DOHH2 (cell line): Measurements from ENCODE around the gene SEMG1.

Source experiments
- H3F3A ChIP-seq: fragments of 200-600 bp; sonication (generic), shearing (Covaris generic); 2 replicates; pipeline ENCODE4 v1.6.0; 2016; ENCODE audit warnings: antibody characterized with exemption, mild to moderate bottlenecking; ENCODE audit not compliant: control insufficient read depth, insufficient read depth
- H3K27ac ChIP-seq: fragments of 200-600 bp; sonication (generic); 2 replicates; pipeline ENCODE4 v1.5.1; 2014; ENCODE audit warnings: low read depth, mild to moderate bottlenecking, low read length, moderate library complexity
- H3K27me3 ChIP-seq: fragments of 200-600 bp; sonication (generic); 2 replicates; pipeline ENCODE4 v1.6.1; 2014; ENCODE audit warnings: mild to moderate bottlenecking, low read length, mixed read lengths; ENCODE audit not compliant: control insufficient read depth
- H3K36me3 ChIP-seq: fragments of 200-600 bp; sonication (generic); 2 replicates; pipeline ENCODE4 v1.6.1; 2014; ENCODE audit warnings: mild to moderate bottlenecking, low read length, moderate library complexity, mixed read lengths; ENCODE audit not compliant: control insufficient read depth
- H3K4me1 ChIP-seq: fragments of 200-600 bp; sonication (generic); 2 replicates; pipeline ENCODE4 v1.6.1; 2014; ENCODE audit warnings: mild to moderate bottlenecking, low read length, mixed read lengths; ENCODE audit not compliant: control insufficient read depth
- H3K4me2 ChIP-seq: fragments of 200-600 bp; sonication (generic); 2 replicates; pipeline ENCODE4 v1.6.0; 2014; ENCODE audit warnings: mild to moderate bottlenecking, low read length, moderate library complexity
- H3K4me3 ChIP-seq: fragments of 200-600 bp; sonication (generic); 2 replicates; pipeline ENCODE4 v1.5.1; 2014; ENCODE audit warnings: mild to moderate bottlenecking, low read length, mixed read lengths
- H3K79me2 ChIP-seq: fragments of 200-600 bp; sonication (generic); 2 replicates; pipeline ENCODE4 v1.6.1; 2014; ENCODE audit warnings: mild to moderate bottlenecking, low read length, mixed read lengths; ENCODE audit not compliant: control insufficient read depth
- H3K9me2 ChIP-seq: fragments of 200-600 bp; sonication (generic); replicated peaks from 2 replicates; pipeline ENCODE4 v1.6.1; 2014; ENCODE audit warnings: mild to moderate bottlenecking, low read length, mixed read lengths; ENCODE audit not compliant: control insufficient read depth
- H3K9me3 ChIP-seq: fragments of 200-600 bp; sonication (generic); 2 replicates; pipeline ENCODE4 v1.6.1; 2014; ENCODE audit warnings: antibody characterized with exemption, low read length, mixed read lengths; ENCODE audit not compliant: control insufficient read depth, insufficient read depth
- H4K20me1 ChIP-seq: fragments of 200-600 bp; sonication (generic); 2 replicates; pipeline ENCODE4 v1.6.0; 2014; ENCODE audit warnings: low read depth, mild to moderate bottlenecking, antibody characterized with exemption, low read length, moderate library complexity; ENCODE audit not compliant: control insufficient read depth, insufficient read depth
- CTCF ChIP-seq: fragments of 200-600 bp; sonication (generic); IDR thresholded peaks from one replicate; pipeline ENCODE4 v1.5.1; 2014; ENCODE audit warnings: antibody characterized with exemption, mild to moderate bottlenecking, low read depth, low read length; ENCODE audit not compliant: poor library complexity, severe bottlenecking
- EZH2phosphoT487 ChIP-seq: fragments of 200-600 bp; sonication (generic); IDR thresholded peaks from 2 replicates; pipeline ENCODE4 v1.6.1; 2017; ENCODE audit warnings: borderline replicate concordance, mild to moderate bottlenecking, antibody characterized with exemption, low read length, moderate library complexity, mixed read lengths

Gene SEMG1, protein sequence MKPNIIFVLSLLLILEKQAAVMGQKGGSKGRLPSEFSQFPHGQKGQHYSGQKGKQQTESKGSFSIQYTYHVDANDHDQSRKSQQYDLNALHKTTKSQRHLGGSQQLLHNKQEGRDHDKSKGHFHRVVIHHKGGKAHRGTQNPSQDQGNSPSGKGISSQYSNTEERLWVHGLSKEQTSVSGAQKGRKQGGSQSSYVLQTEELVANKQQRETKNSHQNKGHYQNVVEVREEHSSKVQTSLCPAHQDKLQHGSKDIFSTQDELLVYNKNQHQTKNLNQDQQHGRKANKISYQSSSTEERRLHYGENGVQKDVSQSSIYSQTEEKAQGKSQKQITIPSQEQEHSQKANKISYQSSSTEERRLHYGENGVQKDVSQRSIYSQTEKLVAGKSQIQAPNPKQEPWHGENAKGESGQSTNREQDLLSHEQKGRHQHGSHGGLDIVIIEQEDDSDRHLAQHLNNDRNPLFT

DNA sequence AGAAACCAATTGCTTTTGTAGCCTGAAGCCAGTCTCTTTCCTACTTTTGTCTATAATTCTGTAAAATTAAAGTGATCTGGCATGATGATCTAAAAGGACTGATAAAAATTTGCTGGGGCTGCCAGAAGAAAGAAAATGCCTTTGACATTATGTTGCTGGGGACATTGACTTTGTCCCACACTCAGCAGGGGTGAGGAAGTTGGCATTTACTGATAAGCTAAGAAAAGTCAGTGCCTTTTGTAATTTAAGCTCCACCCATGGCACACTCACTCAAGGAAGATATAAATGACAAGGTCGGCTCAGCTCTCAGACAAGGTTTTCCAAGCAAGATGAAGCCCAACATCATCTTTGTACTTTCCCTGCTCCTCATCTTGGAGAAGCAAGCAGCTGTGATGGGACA, at the start of gene SEMG1:
SEMG1 (plus strand) TSS at position 309 of the 400 bp plus-strand sequence; CDS start at position 330, 21 bp downstream.
- Histone ChIP-seq H3K4me2 (no peak within 1 kb of the TSS), H3K9me3 (no peaks in the 10 kb centered on the region)

DNA sequence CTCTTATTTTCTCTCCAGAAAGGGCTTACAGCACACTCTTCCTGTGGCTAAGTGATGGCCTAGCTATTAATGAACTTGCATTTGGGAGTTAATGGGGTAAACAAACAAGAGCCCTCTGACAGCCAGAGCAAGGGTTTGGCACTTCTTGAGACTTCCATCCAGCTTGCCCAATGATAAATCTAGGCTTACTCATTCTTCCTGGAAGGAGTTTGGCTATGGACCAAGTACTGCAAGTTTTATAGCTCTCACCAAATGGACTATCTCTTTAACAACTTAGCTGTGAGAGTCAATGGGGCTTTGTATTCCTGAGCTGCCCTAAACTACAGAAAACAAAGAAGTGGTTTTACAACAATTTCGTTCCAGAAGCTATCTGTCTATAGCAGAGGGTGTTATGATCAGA, 48.9 kb upstream of the SEMG1 start:
- Histone ChIP-seq H3K4me3 (no peak overlapping the region), H3K9me3 (no peaks in the 10 kb centered on the region; the same call in 1 of the 2 replicates), H3K36me3 (no peaks in the 10 kb centered on the region), H3K4me1 (no peaks in the 10 kb centered on the region), H3K4me2 (no peak overlapping the region), H3K27me3 (peaks cover 9% of the 10 kb centered on the region; the same call in 1 of the 2 replicates), H3K79me2 (no peaks in the 10 kb centered on the region), H4K20me1 (no peaks in the 10 kb centered on the region), H3K27ac (no peak overlapping the region), H3F3A (no peaks in the 10 kb centered on the region), H3K9me2 (no peaks in the 10 kb centered on the region)
- TF ChIP-seq EZH2phosphoT487 (no peak), CTCF (no peak)

More for the DNA sequence above, at the start of gene SEMG1:
- H3K4me1 ChIP-seq, result no peaks in the 10 kb centered on the region
- H3K4me3 ChIP-seq, result no peak within 1 kb of the TSS
- no peaks in the 10 kb centered on the region for H3K36me3 ChIP-seq
- H3K27me3 ChIP-seq, result peaks cover 15% of the 10 kb centered on the region
- no peaks in the 10 kb centered on the region for H3F3A ChIP-seq
- no peaks in the 10 kb centered on the region for H3K9me2 ChIP-seq
- TF ChIP-seq CTCF (no peak), EZH2phosphoT487 (no peak)
- H4K20me1 ChIP-seq, result no peaks in the 10 kb centered on the region
- no peak within 1 kb of the TSS for H3K27ac ChIP-seq
- no peaks in the 10 kb centered on the region for H3K79me2 ChIP-seq

- no peak overlapping the region for H3K27ac ChIP-seq
- H3K36me3 ChIP-seq, result no peaks in the 10 kb centered on the region
- peaks cover 6% of the 10 kb centered on the region; the same call in 1 of the 2 replicates for H3K27me3 ChIP-seq
- H3F3A ChIP-seq, result no peaks in the 10 kb centered on the region
- no peaks in the 10 kb centered on the region for H3K79me2 ChIP-seq
- no peaks in the 10 kb centered on the region for H3K9me2 ChIP-seq
- no peaks in the 10 kb centered on the region; the same call in 1 of the 2 replicates for H3K9me3 ChIP-seq
- H3K4me1 ChIP-seq, result no peaks in the 10 kb centered on the region
- TF ChIP-seq EZH2phosphoT487 (no peak), CTCF (no peak)
- no peak overlapping the region for H3K4me3 ChIP-seq
- H4K20me1 ChIP-seq, result no peaks in the 10 kb centered on the region
- no peak overlapping the region for H3K4me2 ChIP-seq
Observed at GRCh38 chr20:45163083-45163803, 43.6 kb upstream of the SEMG1 start.
